ENCODE measurements around the gene CLPTM1L. TPM values are rescaled to one million over a fixed set of nuclear protein-coding genes. Genes with fewer than 3 reads are reported as not detected.

The CLPTM1L gene, protein sequence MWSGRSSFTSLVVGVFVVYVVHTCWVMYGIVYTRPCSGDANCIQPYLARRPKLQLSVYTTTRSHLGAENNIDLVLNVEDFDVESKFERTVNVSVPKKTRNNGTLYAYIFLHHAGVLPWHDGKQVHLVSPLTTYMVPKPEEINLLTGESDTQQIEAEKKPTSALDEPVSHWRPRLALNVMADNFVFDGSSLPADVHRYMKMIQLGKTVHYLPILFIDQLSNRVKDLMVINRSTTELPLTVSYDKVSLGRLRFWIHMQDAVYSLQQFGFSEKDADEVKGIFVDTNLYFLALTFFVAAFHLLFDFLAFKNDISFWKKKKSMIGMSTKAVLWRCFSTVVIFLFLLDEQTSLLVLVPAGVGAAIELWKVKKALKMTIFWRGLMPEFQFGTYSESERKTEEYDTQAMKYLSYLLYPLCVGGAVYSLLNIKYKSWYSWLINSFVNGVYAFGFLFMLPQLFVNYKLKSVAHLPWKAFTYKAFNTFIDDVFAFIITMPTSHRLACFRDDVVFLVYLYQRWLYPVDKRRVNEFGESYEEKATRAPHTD
- 112 and 135 TPM in 2 replicates for total RNA-seq

GRCh38 chr5:1344975-1345838 is at the start of gene CLPTM1L:
CLPTM1L (minus strand) TSS chr5:1345099; CDS start chr5:1344841, 258 bp downstream.

GRCh38 chr5:1294835-1295649 is 49.9 kb downstream of the CLPTM1L start, which contains the start of gene TERT:
TERT (minus strand) TSS chr5:1295068; CDS start chr5:1294989, 79 bp downstream.

Other genes starting within 250 kb of the CLPTM1L start
- gene SLC12A7, start 233.0 kb downstream of the CLPTM1L start, total RNA-seq: 14.7 and 39.0 TPM in 2 replicates
- not detected in 2 replicates for gene SLC6A19, start 143.5 kb downstream of the CLPTM1L start, total RNA-seq
- not detected in 2 replicates for gene SLC6A18, start 119.7 kb downstream of the CLPTM1L start, total RNA-seq
- gene TERT, start 50.0 kb downstream of the CLPTM1L start, total RNA-seq: not detected in 2 replicates
- gene SLC6A3, start 100.3 kb upstream of the CLPTM1L start, total RNA-seq: not detected in 2 replicates
- 46.5 and 66.3 TPM in 2 replicates for gene LPCAT1, start 178.9 kb upstream of the CLPTM1L start, total RNA-seq

Measured in mesangial cell (primary cell).